Thyroid gland (tissue), 4 donors: ENCODE data around the gene UQCC5. TPM values are rescaled to one million over a fixed set of nuclear protein-coding genes. Genes with fewer than 3 reads are reported as not detected.

Source experiments
- DNase-seq, 2 donors: peaks; one replicate each; pipeline ENCODE4 v3.0.0-alpha.2; 2019
- H3K27ac ChIP-seq, 3 donors: fragments of 200-600 bp; sonication (generic); 1 replicate in 2 of 3; 2 replicates in 1 of 3; pipeline ENCODE4 v1.5.1; 2016 to 2019; ENCODE audit warnings: mild to moderate bottlenecking in 1 of 3, moderate library complexity in 1 of 3
- H3K27me3 ChIP-seq: fragments of 200-600 bp; sonication (generic); one replicate; pipeline ENCODE4 v1.5.1; 2019
- H3K36me3 ChIP-seq, 2 donors: fragments of 200-600 bp; sonication (generic); one replicate each; pipeline ENCODE4 v1.5.1; 2016 to 2019
- H3K4me1 ChIP-seq, 2 donors: fragments of 200-600 bp; sonication (generic); one replicate each; pipeline ENCODE4 v1.5.1; 2017 to 2019
- H3K4me3 ChIP-seq, 3 donors: fragments of 200-600 bp; sonication (generic); replicated peaks in 1 of 3; 1 replicate in 2 of 3; 2 replicates in 1 of 3; pipeline ENCODE4 v1.5.1; 2016; ENCODE audit warnings: mild to moderate bottlenecking in 1 of 3
- H3K9me3 ChIP-seq: fragments of 200-600 bp; sonication (generic); one replicate; pipeline ENCODE4 v1.5.1; 2017
- CTCF ChIP-seq, 6 experiments: fragments of 200-600 bp in 3 of 6; fragments of 450-650 bp in 3 of 6; sonication (generic) in 3 of 6; IDR thresholded peaks; one replicate each; pipeline ENCODE4 v1.5.1; 2016 to 2019; ENCODE audit warnings: antibody characterized with exemption in 6 of 6, mild to moderate bottlenecking in 2 of 6, inconsistent platforms in 1 of 6, moderate library complexity in 1 of 6
- POLR2A ChIP-seq, 2 donors: fragments of 450-650 bp; IDR thresholded peaks; one replicate each; pipeline ENCODE4 v1.6.1; 2017; ENCODE audit warnings: antibody characterized with exemption in 2 of 2, mild to moderate bottlenecking in 2 of 2, moderate library complexity in 1 of 2
- WGBS, 2 donors: methylation state at CpG; one replicate each; pipeline ENCODE4 v1.1.5; 2017; 5-methylcytosine and 5-hydroxymethylcytosine counted together
- intact Hi-C: fragments of 100-400 bp; cut with DNase I; formaldehyde crosslinking; loops from one replicate; pipeline ENCODE4 v1.15.1; 2023
- total RNA-seq, 4 donors: library from RNA; depleted of rRNA; stranded (reverse); fragments of >200 nt; gene quantifications; one replicate each; pipeline ENCODE4 v1.2.3, GENCODE V29; 2016

The UQCC5 gene
- total RNA-seq, 4 donors from 2014 or later: 4.8 to 34.3 (median 9.4) TPM

DNA sequence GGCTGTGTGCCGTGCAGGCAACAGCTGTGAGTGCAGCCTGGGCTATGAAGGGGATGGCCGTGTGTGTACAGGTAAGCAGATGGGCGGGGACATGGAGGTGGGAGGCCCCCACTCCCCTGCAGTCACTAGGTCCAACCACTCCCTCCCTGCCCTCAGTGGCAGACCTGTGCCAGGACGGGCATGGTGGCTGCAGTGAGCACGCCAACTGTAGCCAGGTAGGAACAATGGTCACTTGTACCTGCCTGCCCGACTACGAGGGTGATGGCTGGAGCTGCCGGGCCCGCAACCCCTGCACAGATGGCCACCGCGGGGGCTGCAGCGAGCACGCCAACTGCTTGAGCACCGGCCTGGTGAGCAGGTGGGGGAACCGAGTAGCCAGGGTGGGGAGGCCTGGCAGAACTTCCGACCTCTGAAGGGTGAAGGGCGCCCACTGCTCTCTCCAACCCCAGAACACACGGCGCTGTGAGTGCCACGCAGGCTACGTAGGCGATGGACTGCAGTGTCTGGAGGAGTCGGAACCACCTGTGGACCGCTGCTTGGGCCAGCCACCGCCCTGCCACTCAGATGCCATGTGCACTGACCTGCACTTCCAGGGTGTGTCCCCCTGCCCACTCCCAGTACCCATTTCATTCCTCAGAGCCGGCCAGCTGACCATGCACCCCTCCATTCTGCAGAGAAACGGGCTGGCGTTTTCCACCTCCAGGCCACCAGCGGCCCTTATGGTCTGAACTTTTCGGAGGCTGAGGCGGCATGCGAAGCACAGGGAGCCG lies 14.3 kb upstream of the UQCC5 start:
- intact Hi-C loops: no loop called here
- Histone ChIP-seq H3K36me3 (peaks cover 4 to 7% of the 10 kb centered on the region in 2 donors), H3K4me3 (no peak overlapping the region)

GRCh38 chr3:52522651-52523251 lies 13.7 kb upstream of the UQCC5 start:
- no peaks in the 10 kb centered on the region for H3K9me3 ChIP-seq
- no peaks in the 10 kb centered on the region for H3K27me3 ChIP-seq
- H3K27ac ChIP-seq: no peak overlapping the region
- peaks cover 4 to 7% of the 10 kb centered on the region in 2 donors for H3K36me3 ChIP-seq
- H3K4me1 ChIP-seq: peaks cover 21 to 38% of the 10 kb centered on the region in 2 donors
- no peak overlapping the region for H3K4me3 ChIP-seq
- 89% methylated on average over 12 to 13 of the region's 14 CpGs for WGBS, 2 donors
- DNase-seq: no peak
- intact Hi-C loops: no loop called here
- no peak for TF ChIP-seq CTCF (IDR thresholded peaks at IDR 0.05)
- TF ChIP-seq POLR2A (IDR thresholded peaks at IDR 0.05): no peak

More for the DNA sequence above, 14.3 kb upstream of the UQCC5 start:
- no peaks in the 10 kb centered on the region for H3K27me3 ChIP-seq
- no peaks in the 10 kb centered on the region for H3K9me3 ChIP-seq
- 92 to 97% methylated on average over 23 to 25 of the region's 33 CpGs for WGBS, 2 donors
- H3K4me1 ChIP-seq: peaks cover 21 to 37% of the 10 kb centered on the region in 2 donors
- TF ChIP-seq CTCF (IDR thresholded peaks at IDR 0.05) (no peak), POLR2A (IDR thresholded peaks at IDR 0.05) (no peak)
- no peak overlapping the region for H3K27ac ChIP-seq
- no peak for DNase-seq

DNA sequence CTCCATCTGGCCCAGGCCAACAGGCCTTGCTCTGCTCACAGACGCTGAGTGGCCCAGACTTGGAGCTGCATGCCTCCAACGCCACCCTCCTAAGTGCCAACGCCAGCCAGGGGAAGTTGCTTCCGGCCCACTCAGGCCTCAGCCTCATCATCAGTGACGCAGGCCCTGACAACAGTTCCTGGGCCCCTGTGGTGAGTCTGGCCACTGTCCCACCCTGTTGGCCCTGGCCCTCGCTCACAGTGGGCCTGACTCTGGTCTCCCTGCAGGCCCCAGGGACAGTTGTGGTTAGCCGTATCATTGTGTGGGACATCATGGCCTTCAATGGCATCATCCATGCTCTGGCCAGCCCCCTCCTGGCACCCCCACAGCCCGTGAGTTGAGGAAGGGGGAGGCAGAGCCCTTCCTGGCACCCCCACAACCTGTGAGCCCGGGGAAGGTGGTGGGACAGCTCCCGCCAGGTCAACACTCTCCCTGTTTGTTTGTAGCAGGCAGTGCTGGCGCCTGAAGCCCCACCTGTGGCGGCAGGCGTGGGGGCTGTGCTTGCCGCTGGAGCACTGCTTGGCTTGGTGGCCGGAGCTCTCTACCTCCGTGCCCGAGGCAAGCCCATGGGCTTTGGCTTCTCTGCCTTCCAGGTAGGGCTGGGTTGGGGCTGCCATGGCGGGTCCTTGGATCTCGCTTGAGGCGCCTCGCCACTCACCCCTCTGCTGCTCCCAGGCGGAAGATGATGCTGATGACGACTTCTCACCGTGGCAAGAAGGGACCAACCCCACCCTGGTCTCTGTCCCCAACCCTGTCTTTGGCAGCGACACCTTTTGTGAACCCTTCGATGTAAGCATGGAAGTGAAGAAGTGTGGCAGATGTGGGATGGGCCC lies 12.8 kb upstream of the UQCC5 start:
- H3K27me3 ChIP-seq: no peaks in the 10 kb centered on the region
- TF ChIP-seq POLR2A (IDR thresholded peaks at IDR 0.05): no peak
- TF ChIP-seq CTCF (IDR thresholded peaks at IDR 0.05): no peak
- peak overlapping the region in 1 of 3 donors; percentile 89 for H3K27ac ChIP-seq
- DNase-seq: no peak
- H3K4me1 ChIP-seq: peaks cover 21 to 35% of the 10 kb centered on the region in 2 donors
- H3K36me3 ChIP-seq: peaks cover 4 to 8% of the 10 kb centered on the region in 2 donors
- H3K9me3 ChIP-seq: no peaks in the 10 kb centered on the region
- no peak overlapping the region for H3K4me3 ChIP-seq
- WGBS, 2 donors: 97 to 98% methylated on average over 7 to 15 of the region's 26 CpGs
- intact Hi-C loops: no loop called here

DNA sequence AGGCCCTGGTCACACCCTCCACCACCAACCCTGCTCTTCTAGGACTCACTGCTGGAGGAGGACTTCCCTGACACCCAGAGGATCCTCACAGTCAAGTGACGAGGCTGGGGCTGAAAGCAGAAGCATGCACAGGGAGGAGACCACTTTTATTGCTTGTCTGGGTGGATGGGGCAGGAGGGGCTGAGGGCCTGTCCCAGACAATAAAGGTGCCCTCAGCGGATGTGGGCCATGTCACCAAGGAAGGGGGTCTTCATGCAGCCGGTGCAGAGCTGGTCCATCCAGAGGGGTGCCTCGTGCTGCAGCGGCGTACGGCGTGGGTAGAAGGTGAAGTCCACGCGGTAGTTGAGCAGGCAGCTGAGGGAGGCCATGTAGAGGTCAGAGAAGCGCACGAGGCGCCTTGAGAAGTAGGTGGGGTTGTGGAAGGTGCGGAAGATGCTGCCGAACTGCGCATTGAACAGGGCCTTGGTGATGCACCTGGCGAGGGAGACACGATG lies 12.1 kb upstream of the UQCC5 start:
- DNase-seq: no peak
- TF ChIP-seq CTCF (IDR thresholded peaks at IDR 0.05): no peak
- TF ChIP-seq POLR2A (IDR thresholded peaks at IDR 0.05): no peak

More for the DNA sequence above, 12.1 kb upstream of the UQCC5 start:
- 95 to 97% methylated on average over 18 of the region's 18 CpGs for WGBS, 2 donors
- H3K27ac ChIP-seq: peak overlapping the region; percentile 89 to 92 (median 90)
- peaks cover 4 to 14% of the 10 kb centered on the region in 2 donors for H3K36me3 ChIP-seq
- H3K27me3 ChIP-seq: no peaks in the 10 kb centered on the region
- intact Hi-C loops: no loop called here
- no peaks in the 10 kb centered on the region for H3K9me3 ChIP-seq
- peaks cover 21 to 32% of the 10 kb centered on the region in 2 donors for H3K4me1 ChIP-seq
- H3K4me3 ChIP-seq: no peak overlapping the region
